ENCODE measurements around the gene MARCHF6. TPM values are rescaled to one million over a fixed set of nuclear protein-coding genes. Genes with fewer than 3 reads are reported as not detected.
"Not testable (repeated sequence)": the region's sequence is repeated elsewhere in the genome, so short reads cannot be mapped to it uniquely, and the experiment has no call there.

Gene MARCHF6
- total and polyA plus RNA-seq, 9 of the 15 experiments (the other 6 are each of a cell fraction or from before 2014, with no cell fraction given): 74.1 to 456 (median 116) TPM

DNA sequence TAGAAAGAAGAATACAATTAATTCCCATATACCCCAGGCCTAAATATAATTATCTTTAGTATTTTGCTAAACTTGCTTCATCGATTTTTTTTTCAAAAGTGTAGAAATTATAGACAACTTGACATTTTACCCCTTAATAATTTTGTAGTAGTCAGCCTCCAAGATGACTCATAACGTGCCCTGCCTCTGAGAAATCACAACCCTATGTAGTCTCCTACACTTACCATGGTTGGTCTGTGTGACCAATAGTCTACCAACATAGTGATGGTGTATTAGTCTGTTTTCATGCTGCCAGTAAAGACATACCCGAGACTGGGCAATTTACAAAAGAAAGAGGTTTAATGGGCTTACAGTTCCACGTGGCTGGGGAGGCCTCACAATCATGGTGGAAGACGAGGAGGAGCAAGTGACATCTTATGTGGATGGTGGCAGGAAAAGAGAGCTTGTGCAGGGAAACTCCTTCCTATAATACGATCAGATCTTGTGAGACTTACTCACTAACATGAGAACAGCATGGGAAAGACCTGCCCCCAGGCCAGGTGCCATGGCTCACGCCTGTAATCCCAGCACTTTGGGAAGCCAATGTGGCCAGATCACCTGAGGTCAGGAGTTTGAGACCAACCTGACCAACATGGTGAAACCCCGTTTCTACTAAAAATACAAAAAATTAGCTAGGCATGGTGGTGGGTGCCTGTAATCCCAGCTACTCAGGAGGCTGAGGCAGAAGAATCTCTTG, 42.5 kb upstream of the MARCHF6 start (continued):
- TF ChIP-seq, protein P1, sequence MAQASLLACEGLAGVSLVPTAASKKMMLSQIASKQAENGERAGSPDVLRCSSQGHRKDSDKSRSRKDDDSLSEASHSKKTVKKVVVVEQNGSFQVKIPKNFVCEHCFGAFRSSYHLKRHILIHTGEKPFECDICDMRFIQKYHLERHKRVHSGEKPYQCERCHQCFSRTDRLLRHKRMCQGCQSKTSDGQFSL (CRISPR knock-in tag; IDR thresholded peaks at IDR 0.05): peak; percentile 48; the same call in 1 of the 2 replicates
- TF ChIP-seq, protein P1 (tag; IDR thresholded peaks at IDR 0.05): not testable (repeated sequence)
- TF ChIP-seq ZNF431 (CRISPR knock-in tag; IDR thresholded peaks at IDR 0.05): 0 out of 2 replicates have a peak, but pooled peaks have one; percentile 33
- TF ChIP-seq, protein P2, sequence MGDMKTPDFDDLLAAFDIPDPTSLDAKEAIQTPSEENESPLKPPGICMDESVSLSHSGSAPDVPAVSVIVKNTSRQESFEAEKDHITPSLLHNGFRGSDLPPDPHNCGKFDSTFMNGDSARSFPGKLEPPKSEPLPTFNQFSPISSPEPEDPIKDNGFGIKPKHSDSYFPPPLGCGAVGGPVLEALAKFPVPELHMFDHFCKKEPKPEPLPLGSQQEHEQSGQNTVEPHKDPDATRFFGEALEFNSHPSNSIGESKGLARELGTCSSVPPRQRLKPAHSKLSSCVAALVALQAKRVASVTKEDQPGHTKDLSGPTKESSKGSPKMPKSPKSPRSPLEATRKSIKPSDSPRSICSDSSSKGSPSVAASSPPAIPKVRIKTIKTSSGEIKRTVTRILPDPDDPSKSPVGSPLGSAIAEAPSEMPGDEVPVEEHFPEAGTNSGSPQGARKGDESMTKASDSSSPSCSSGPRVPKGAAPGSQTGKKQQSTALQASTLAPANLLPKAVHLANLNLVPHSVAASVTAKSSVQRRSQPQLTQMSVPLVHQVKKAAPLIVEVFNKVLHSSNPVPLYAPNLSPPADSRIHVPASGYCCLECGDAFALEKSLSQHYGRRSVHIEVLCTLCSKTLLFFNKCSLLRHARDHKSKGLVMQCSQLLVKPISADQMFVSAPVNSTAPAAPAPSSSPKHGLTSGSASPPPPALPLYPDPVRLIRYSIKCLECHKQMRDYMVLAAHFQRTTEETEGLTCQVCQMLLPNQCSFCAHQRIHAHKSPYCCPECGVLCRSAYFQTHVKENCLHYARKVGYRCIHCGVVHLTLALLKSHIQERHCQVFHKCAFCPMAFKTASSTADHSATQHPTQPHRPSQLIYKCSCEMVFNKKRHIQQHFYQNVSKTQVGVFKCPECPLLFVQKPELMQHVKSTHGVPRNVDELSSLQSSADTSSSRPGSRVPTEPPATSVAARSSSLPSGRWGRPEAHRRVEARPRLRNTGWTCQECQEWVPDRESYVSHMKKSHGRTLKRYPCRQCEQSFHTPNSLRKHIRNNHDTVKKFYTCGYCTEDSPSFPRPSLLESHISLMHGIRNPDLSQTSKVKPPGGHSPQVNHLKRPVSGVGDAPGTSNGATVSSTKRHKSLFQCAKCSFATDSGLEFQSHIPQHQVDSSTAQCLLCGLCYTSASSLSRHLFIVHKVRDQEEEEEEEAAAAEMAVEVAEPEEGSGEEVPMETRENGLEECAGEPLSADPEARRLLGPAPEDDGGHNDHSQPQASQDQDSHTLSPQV (IDR thresholded peaks at IDR 0.05): 0 out of 2 replicates have a peak, but pooled peaks have one; percentile 7
- TF ChIP-seq EHMT2 (IDR thresholded peaks at IDR 0.05): peak; percentile 55
- TF ChIP-seq JUND (IDR thresholded peaks at IDR 0.05; ENCODE audit: borderline replicate concordance, low read depth, low read length): peak; percentile 70
- TF ChIP-seq JUND (tag; IDR thresholded peaks at IDR 0.05; ENCODE audit: borderline replicate concordance, low read depth, low read length): not testable (repeated sequence)
- 0 out of 2 replicates have a peak, but pooled peaks have one; percentile 6 for TF ChIP-seq ZNF766 (CRISPR knock-in tag; conservative IDR thresholded peaks at IDR 0.05)
